CD14-positive monocyte (primary cell): ENCODE results near the gene PEX5L. TPM values are rescaled to one million over a fixed set of nuclear protein-coding genes. Genes with fewer than 3 reads are reported as not detected.

Source experiments
- DNase-seq, 3 donors: peaks; one replicate each; pipeline ENCODE4 v3.0.0-alpha.2; 2011 to 2022
- H2AFZ ChIP-seq: 2 replicates; pipeline ENCODE4 v1.6.0; 2012; ENCODE audit warnings: mild to moderate bottlenecking, low read depth, low read length, inconsistent platforms; ENCODE audit not compliant: insufficient read depth, poor library complexity, severe bottlenecking
- H3K27ac ChIP-seq, 2 donors: 1 replicate in 1 of 2; 2 replicates in 1 of 2; pipeline ENCODE4 v1.5.1; 2012 to 2013; ENCODE audit warnings: low read length in 2 of 2, control low read depth in 1 of 2, inconsistent platforms in 1 of 2, low read depth in 1 of 2, mild to moderate bottlenecking in 1 of 2
- H3K27me3 ChIP-seq, 2 donors: one replicate each; pipeline versions ENCODE4 v1.6.0 to v1.6.1; 2011 to 2013; ENCODE audit warnings: low read length in 2 of 2; ENCODE audit not compliant: control insufficient read depth in 2 of 2, insufficient read depth in 2 of 2
- H3K36me3 ChIP-seq, 2 donors: replicated peaks in 1 of 2; 1 replicate in 1 of 2; 2 replicates in 1 of 2; pipeline versions ENCODE4 v1.5.1 to v1.6.1; 2012 to 2013; ENCODE audit warnings: low read length in 2 of 2, control low read depth in 1 of 2, inconsistent platforms in 1 of 2, mild to moderate bottlenecking in 1 of 2; ENCODE audit not compliant: insufficient read depth in 2 of 2, control insufficient read depth in 1 of 2
- H3K4me1 ChIP-seq, 2 donors: 1 replicate in 1 of 2; 2 replicates in 1 of 2; pipeline versions ENCODE4 v1.5.1 to v1.6.1; 2012 to 2013; ENCODE audit warnings: low read length in 2 of 2, control low read depth in 1 of 2, inconsistent platforms in 1 of 2, mild to moderate bottlenecking in 1 of 2, moderate library complexity in 1 of 2; ENCODE audit not compliant: insufficient read depth in 2 of 2, control insufficient read depth in 1 of 2
- H3K4me2 ChIP-seq: replicated peaks from 2 replicates; pipeline ENCODE3; 2012; ENCODE audit warnings: low read length, moderate library complexity, mild to moderate bottlenecking; ENCODE audit not compliant: poor library complexity, severe bottlenecking; ENCODE audit errors: extremely low read depth
- H3K4me3 ChIP-seq, 3 experiments: fragments of 200-600 bp in 1 of 3; sonication (generic) in 1 of 3; replicated peaks in 1 of 3; 1 replicate in 2 of 3; 2 replicates in 1 of 3; pipeline ENCODE4 v1.5.1; 2011 to 2013; ENCODE audit warnings: low read length in 3 of 3, mild to moderate bottlenecking in 3 of 3, control low read depth in 2 of 3, low read depth in 2 of 3, inconsistent platforms in 1 of 3, moderate library complexity in 1 of 3
- H3K79me2 ChIP-seq: 2 replicates; pipeline ENCODE4 v1.6.0; 2012; ENCODE audit warnings: mild to moderate bottlenecking, control low read depth, inconsistent platforms, low read length, moderate library complexity; ENCODE audit not compliant: insufficient read depth
- H3K9ac ChIP-seq: 2 replicates; pipeline ENCODE4 v1.6.0; 2017; ENCODE audit warnings: low read length, mild to moderate bottlenecking; ENCODE audit not compliant: insufficient read depth, poor library complexity, severe bottlenecking
- H3K9me3 ChIP-seq, 2 donors: replicated peaks in 1 of 2; 1 replicate in 1 of 2; 2 replicates in 1 of 2; pipeline versions ENCODE4 v1.5.1 to v1.6.1; 2012 to 2013; ENCODE audit warnings: low read length in 2 of 2, control low read depth in 1 of 2; ENCODE audit not compliant: control insufficient read depth in 1 of 2, insufficient read depth in 1 of 2
- H4K20me1 ChIP-seq: 2 replicates; pipeline ENCODE4 v1.6.0; 2012; ENCODE audit warnings: mild to moderate bottlenecking, low read length, control low read depth, moderate library complexity; ENCODE audit not compliant: insufficient read depth
- H3K27ac Mint-ChIP-seq, 7 donors: one replicate each; pipeline ENCODE4 v1.8.0; 2020; ENCODE audit warnings: mild to moderate bottlenecking in 7 of 7, mixed read lengths in 7 of 7, moderate library complexity in 6 of 7, inconsistent platforms in 2 of 7
- H3K27me3 Mint-ChIP-seq, 3 donors: one replicate each; pipeline ENCODE4 v1.8.0; 2021 to 2022; ENCODE audit warnings: low read depth in 3 of 3, mild to moderate bottlenecking in 3 of 3, mixed read lengths in 3 of 3, moderate library complexity in 3 of 3, inconsistent platforms in 1 of 3
- H3K36me3 Mint-ChIP-seq, 2 donors: one replicate each; pipeline ENCODE4 v1.8.0; 2020; ENCODE audit warnings: mixed read lengths in 2 of 2, inconsistent platforms in 1 of 2, mild to moderate bottlenecking in 1 of 2
- H3K4me1 Mint-ChIP-seq: one replicate; pipeline ENCODE4 v1.8.0; 2020; ENCODE audit warnings: mild to moderate bottlenecking, mixed read lengths
- H3K4me3 Mint-ChIP-seq, 2 donors: one replicate each; pipeline ENCODE4 v1.8.0; 2020; ENCODE audit warnings: mild to moderate bottlenecking in 2 of 2, mixed read lengths in 2 of 2, moderate library complexity in 1 of 2
- H3K9me3 Mint-ChIP-seq, 7 donors: one replicate each; pipeline ENCODE4 v1.8.0; 2020 to 2022; ENCODE audit warnings: mixed read lengths in 7 of 7, mild to moderate bottlenecking in 6 of 7, moderate library complexity in 6 of 7, inconsistent platforms in 2 of 7
- WGBS: methylation state at CpG from one replicate; pipeline ENCODE4 v1.1.5; 2013; ENCODE audit warnings: missing lambda C conversion rate; ENCODE audit not compliant: insufficient coverage; 5-methylcytosine and 5-hydroxymethylcytosine counted together
- intact Hi-C, 2 donors: fragments of 100-400 bp; cut with micrococcal nuclease; formaldehyde crosslinking; loops; one replicate each; pipeline versions ENCODE4 v1.15.0 to v1.15.1; 2023
- polyA plus RNA-seq, 3 donors: library from polyadenylated mRNA; depleted of rRNA in 1 of 3; unstranded in 2 of 3; stranded (reverse) in 1 of 3; fragments of 300-500 nt in 2 of 3; fragments of >200 nt in 1 of 3; fragmentation: Illumina TruSeq in 2 of 3; gene quantifications; 1 replicate in 2 of 3; 2 replicates in 1 of 3; pipeline ENCODE4 v1.2.3, GENCODE V29; 2012 to 2021
- TF ChIP-seq, protein P1 (sequence below): fragments of 200-600 bp; IDR thresholded peaks from one replicate; pipeline ENCODE4 v1.8.0; 2022; ENCODE audit warnings: antibody characterized with exemption, mild to moderate bottlenecking

The PEX5L gene
- polyA plus RNA-seq, 3 donors: not detected

- Histone ChIP-seq H3K9me3 (peaks cover 0 to 5% of the 10 kb centered on the region in 2 donors), H3K4me2 (no peak overlapping the region), H3K27me3 (no peaks in the 10 kb centered on the region), H3K9ac (no peak overlapping the region), H2AFZ (no peak overlapping the region), H3K27ac (no peak overlapping the region), H3K36me3 (no peaks in the 10 kb centered on the region), H4K20me1 (no peaks in the 10 kb centered on the region), H3K79me2 (no peaks in the 10 kb centered on the region), H3K4me3 (no peak overlapping the region), H3K4me1 (no peaks in the 10 kb centered on the region)
- H3K4me1 Mint-ChIP-seq: no peaks in the 10 kb centered on the region
- TF ChIP-seq, protein P1, sequence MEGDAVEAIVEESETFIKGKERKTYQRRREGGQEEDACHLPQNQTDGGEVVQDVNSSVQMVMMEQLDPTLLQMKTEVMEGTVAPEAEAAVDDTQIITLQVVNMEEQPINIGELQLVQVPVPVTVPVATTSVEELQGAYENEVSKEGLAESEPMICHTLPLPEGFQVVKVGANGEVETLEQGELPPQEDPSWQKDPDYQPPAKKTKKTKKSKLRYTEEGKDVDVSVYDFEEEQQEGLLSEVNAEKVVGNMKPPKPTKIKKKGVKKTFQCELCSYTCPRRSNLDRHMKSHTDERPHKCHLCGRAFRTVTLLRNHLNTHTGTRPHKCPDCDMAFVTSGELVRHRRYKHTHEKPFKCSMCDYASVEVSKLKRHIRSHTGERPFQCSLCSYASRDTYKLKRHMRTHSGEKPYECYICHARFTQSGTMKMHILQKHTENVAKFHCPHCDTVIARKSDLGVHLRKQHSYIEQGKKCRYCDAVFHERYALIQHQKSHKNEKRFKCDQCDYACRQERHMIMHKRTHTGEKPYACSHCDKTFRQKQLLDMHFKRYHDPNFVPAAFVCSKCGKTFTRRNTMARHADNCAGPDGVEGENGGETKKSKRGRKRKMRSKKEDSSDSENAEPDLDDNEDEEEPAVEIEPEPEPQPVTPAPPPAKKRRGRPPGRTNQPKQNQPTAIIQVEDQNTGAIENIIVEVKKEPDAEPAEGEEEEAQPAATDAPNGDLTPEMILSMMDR: no peak
- 86% methylated on average over 2 of the region's 4 CpGs for WGBS
- peaks cover 0 to 6% (median 4%) of the 10 kb centered on the region in 3 donors for H3K27me3 Mint-ChIP-seq
- no peak for DNase-seq
- no peak overlapping the region for H3K27ac Mint-ChIP-seq
- no peaks in the 10 kb centered on the region for H3K36me3 Mint-ChIP-seq
- peaks cover 0 to 10% (median 0%) of the 10 kb centered on the region in 7 donors for H3K9me3 Mint-ChIP-seq
- intact Hi-C loops: no loop called here
- no peak overlapping the region for H3K4me3 Mint-ChIP-seq
These were observed 103.7 kb downstream of the PEX5L start for GRCh38 chr3:179933080-179933479.

- no peaks in the 10 kb centered on the region for H3K4me1 ChIP-seq
- H4K20me1 ChIP-seq: no peaks in the 10 kb centered on the region
- no peak overlapping the region for H3K9ac ChIP-seq
- H3K4me2 ChIP-seq: no peak overlapping the region
- Mint-ChIP-seq H3K4me1 (no peaks in the 10 kb centered on the region), H3K27me3 (peaks cover 0 to 5% (median 2%) of the 10 kb centered on the region in 3 donors), H3K27ac (no peak overlapping the region), H3K4me3 (no peak overlapping the region), H3K9me3 (peaks cover 0 to 10% (median 0%) of the 10 kb centered on the region in 7 donors), H3K36me3 (no peaks in the 10 kb centered on the region)
- WGBS: no CpG with 5 or more reads among the region's 1 CpG
- TF ChIP-seq, protein P1: no peak
- no peaks in the 10 kb centered on the region for H3K27me3 ChIP-seq
- no peaks in the 10 kb centered on the region for H3K36me3 ChIP-seq
- H2AFZ ChIP-seq: no peak overlapping the region
- H3K79me2 ChIP-seq: no peaks in the 10 kb centered on the region
- intact Hi-C loops: no loop called here
- DNase-seq: no peak
- H3K9me3 ChIP-seq: peaks cover 0 to 5% of the 10 kb centered on the region in 2 donors
- H3K27ac ChIP-seq: no peak overlapping the region
- H3K4me3 ChIP-seq: no peak overlapping the region
These were observed 104.1 kb downstream of the PEX5L start for GRCh38 chr3:179932674-179933073.
